Umbilical cord (tissue), 2 donors: ENCODE results near the gene ECE2. TPM values are rescaled to one million over a fixed set of nuclear protein-coding genes. Genes with fewer than 3 reads are reported as not detected.
"Not testable (repeated sequence)": the region's sequence is repeated elsewhere in the genome, so short reads cannot be mapped to it uniquely, and the experiment has no call there.

ENCODE experiments used
- DNase-seq: peaks from one replicate; pipeline ENCODE4 v3.0.0-alpha.2; 2015; ENCODE audit warnings: low spot score
- total RNA-seq: library from RNA; depleted of rRNA; stranded (reverse); fragments of >200 nt; gene quantifications from one replicate; pipeline ENCODE4 v1.2.3, GENCODE V29; 2014; ENCODE audit warnings: low replicate concordance; ENCODE audit not compliant: insufficient read depth

ECE2 gene
- total RNA-seq, 1 donor from 2014 or later: not detected

DNA sequence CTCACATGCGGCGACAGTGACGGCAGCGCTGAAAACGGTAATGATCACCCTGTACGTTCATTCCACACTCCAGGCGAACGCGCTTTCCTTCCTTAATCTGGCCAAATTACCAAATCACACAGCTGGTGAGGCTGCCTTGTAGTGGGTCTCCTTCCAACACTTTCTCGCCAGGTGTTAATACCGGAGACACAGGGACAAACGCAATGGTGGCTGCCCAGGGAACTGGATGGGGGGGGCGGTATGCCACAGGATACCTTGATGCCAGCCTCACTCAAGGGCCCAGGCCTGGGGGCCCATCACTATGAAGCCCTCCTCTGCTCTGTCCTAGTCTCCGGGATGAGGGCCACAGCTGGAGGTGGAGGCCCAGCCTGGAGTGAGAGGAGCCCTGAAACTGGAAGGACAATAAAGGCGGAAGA lies 13.1 kb upstream of the ECE2 start:
- no peak for DNase-seq

GRCh38 chr3:184267249-184267648 lies 8.6 kb upstream of the ECE2 start:
- DNase-seq: not testable (repeated sequence)

GRCh38 chr3:184272269-184272668 lies 3.6 kb upstream of the ECE2 start:
- no peak for DNase-seq

DNA sequence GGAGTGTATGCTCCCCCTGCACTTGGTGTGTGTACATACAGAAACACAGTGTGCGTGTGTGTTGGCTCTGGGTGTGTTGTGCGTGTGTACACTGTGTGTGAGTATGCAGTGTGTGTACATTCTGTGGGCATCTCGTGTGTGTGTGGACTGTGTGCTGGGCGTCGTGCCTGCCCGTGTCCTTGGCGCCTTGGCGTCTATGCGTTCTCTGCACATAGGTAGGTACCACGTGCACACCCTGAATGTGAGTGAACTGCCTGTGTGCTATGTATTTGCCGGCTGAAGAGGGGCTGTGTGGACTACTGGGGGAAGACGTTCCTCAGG lies 481 bp upstream of the ECE2 start:
- no peak for DNase-seq

DNA sequence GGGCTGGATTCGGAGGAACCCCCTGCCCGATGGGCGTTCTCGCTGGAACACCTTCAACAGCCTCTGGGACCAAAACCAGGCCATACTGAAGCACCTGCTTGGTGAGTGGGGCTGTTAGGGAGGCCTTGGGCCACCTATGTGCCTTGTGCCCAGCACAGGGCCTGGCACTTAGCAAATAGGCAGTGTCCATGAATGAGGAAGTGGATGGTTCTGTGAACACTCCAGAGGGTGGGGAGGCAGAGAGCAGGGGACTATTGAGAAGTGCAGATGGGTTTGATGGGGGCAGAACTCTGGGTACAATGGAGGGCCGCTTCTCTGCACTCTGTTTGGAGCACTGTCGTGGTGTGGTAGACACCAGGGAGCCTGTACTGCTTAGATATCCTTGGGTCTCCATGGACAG lies 1.5 kb downstream of the ECE2 start:
- no peak for DNase-seq

- no peak for DNase-seq
Measured at GRCh38 chr3:184282941-184283340, 7.1 kb downstream of the ECE2 start.

DNA sequence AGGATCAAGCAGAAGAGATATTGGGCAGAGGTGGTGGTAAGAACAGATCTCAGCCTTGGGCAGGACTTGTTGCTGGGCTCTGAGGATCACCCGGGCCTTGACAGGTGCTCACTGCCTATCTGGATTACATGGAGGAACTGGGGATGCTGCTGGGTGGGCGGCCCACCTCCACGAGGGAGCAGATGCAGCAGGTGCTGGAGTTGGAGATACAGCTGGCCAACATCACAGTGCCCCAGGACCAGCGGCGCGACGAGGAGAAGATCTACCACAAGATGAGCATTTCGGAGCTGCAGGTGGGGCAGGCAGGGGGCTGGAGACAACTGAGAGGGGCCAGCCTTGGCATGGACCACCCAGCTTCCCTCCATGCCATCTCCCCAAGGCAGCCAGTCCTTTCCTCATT lies 7.9 kb downstream of the ECE2 start:
- DNase-seq: no peak

- peak; percentile 65 for DNase-seq
Measured at GRCh38 chr3:184284696-184285095, 8.9 kb downstream of the ECE2 start.

DNA sequence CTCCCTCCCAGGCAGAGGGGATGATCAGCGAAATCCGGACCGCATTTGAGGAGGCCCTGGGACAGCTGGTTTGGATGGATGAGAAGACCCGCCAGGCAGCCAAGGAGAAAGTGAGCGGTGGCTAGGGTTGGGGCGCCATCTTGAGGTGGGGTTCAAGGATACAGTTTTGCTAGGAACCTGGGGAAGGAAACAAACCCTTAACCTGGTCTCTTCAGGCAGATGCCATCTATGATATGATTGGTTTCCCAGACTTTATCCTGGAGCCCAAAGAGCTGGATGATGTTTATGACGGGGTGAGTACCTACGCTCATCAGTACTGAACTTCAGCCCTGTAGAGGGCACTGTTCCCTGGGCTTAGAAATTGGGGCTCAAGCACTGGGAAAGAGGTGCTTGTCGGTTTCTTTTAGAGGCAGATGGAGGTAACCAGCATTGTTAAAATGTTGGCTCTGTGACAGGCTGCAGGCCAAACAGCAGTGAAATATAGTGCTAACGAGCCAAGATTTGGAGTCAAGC lies 13.7 kb downstream of the ECE2 start:
- no peak for DNase-seq

GRCh38 chr3:184290331-184290730 lies 14.5 kb downstream of the ECE2 start:
- DNase-seq: no peak

DNA sequence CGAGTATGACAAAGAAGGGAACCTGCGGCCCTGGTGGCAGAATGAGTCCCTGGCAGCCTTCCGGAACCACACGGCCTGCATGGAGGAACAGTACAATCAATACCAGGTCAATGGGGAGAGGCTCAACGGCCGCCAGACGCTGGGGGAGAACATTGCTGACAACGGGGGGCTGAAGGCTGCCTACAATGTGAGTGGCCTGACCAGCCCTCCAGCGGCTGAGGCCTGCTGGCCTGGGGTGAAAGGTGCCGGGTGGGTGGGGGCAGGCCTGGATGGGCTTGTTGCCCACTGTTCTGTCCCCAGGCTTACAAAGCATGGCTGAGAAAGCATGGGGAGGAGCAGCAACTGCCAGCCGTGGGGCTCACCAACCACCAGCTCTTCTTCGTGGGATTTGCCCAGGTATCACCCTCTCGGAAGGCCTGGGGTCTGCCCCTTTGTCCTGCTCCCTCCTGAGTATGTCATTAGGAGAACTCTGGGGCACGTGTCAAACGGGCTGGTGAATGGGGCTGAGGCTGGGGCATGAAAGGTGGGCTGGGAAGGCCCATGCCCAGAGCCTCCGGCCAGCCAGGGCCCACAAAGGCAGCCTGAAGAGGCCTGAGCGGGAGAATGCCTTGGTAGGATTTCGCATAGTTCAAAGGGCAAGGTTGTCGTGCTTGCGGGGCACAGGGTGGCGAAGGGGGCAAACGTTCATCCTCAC lies 15.4 kb downstream of the ECE2 start:
- DNase-seq: no peak

DNA sequence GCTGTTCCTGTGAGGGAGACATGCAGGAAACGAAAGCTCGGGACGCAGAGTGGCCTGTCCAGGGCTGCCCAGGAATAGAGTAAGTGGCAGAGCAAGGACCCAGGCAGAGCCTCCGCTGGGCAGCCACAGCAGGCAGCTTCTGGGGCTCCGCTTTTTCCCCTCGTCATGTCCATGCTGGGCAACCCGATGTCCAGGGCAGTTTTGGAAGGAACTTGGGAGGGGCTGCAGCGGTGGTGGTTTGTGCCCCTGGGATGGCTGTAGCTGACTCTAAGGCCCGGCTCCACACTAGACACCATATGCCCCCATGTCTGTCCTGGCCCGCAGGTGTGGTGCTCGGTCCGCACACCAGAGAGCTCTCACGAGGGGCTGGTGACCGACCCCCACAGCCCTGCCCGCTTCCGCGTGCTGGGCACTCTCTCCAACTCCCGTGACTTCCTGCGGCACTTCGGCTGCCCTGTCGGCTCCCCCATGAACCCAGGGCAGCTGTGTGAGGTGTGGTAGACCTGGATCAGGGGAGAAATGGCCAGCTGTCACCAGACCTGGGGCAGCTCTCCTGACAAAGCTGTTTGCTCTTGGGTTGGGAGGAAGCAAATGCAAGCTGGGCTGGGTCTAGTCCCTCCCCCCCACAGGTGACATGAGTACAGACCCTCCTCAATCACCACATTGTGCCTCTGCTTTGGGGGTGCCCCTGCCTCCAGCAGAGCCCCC lies 16.1 kb downstream of the ECE2 start:
- DNase-seq: no peak

DNA sequence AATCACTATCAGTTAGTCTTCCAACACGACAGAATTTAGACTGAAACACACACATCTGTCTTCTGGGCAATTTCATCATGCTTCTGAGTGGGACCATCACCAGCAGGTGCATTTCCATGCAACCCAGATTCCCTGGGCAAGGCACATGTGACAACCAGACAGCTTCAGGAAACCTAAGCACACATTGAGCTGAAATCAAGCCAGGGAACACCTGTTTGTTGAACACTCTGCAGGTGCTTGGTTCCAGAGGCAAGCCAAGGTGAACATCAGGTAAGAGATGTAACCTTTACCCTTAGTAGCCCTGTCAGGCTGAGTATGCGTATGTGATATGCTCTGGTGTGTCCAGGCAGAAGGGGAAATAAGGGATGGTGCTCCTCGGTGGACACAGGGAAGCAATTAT lies 19.9 kb downstream of the ECE2 start:
- DNase-seq: no peak

DNA sequence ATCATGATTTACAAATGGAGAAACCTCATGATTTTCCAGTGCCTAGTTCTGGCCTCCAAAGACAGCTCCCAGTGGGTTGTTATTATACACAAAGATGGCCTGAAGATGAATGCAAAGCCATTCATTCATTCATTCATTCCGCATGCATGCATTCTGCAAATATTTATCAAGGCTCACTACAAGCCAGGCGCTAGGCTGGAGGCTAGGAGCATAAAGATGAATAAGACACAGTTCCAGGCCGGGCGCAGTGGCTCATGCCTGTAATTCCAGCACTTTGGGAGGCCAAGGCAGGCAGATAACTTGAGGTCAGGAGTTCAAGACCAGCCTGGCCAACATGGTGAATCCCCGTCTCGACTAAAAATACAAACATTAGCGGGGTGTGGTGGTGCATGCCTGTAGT lies 20.8 kb downstream of the ECE2 start:
- DNase-seq: no peak

GRCh38 chr3:184298759-184299487 lies 23.1 kb downstream of the ECE2 start, which contains the start of gene PSMD2:
Gene PSMD2, plus strand, starts transcription at chr3:184299241. Its CDS starts 26 bp downstream, at chr3:184299267.
- peak; percentile 98 for DNase-seq

GRCh38 chr3:184299488-184300377 lies 23.9 kb downstream of the ECE2 start:
- DNase-seq: no peak

GRCh38 chr3:184300378-184300720 lies 24.5 kb downstream of the ECE2 start:
- DNase-seq: no peak

GRCh38 chr3:184305577-184305976 lies 29.8 kb downstream of the ECE2 start:
- DNase-seq: no peak

DNA sequence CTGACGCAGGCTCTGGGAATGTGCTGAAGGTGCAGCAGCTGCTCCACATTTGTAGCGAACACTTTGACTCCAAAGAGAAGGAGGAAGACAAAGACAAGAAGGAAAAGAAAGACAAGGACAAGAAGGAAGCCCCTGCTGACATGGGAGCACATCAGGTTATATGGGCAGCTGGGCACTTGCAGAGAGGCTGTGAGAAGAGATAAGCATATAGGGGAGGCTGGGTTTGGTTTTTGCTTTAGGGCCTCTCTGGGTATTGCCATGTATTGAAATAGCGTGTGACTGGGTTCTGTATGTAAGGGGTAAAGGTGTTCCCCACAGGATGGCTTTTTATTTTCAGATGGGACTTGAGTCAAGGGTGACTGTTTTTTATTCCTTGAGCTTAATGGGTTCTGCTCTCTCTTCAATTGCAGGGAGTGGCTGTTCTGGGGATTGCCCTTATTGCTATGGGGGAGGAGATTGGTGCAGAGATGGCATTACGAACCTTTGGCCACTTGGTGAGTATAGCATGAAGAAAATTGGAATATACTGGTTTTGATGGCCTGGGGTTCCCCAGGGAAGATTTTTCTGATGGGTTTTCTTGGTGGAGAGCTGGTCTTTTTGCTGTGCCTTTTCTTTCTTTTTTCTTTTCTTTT lies 30.6 kb downstream of the ECE2 start:
- DNase-seq: no peak

- DNase-seq: no peak
Measured at GRCh38 chr3:184307915-184308314, 32.1 kb downstream of the ECE2 start.

DNA sequence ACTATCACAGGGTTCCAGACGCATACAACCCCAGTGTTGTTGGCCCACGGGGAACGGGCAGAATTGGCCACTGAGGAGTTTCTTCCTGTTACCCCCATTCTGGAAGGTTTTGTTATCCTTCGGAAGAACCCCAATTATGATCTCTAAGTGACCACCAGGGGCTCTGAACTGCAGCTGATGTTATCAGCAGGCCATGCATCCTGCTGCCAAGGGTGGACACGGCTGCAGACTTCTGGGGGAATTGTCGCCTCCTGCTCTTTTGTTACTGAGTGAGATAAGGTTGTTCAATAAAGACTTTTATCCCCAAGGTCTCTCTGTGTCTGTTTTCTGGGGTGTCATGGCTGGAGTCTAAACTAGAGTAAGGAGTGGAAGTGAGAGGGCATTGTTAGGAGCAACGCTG lies 32.9 kb downstream of the ECE2 start:
- DNase-seq: no peak
